K562 (cell line): ENCODE data around the gene FTO. TPM values are rescaled to one million over a fixed set of nuclear protein-coding genes. Genes with fewer than 3 reads are reported as not detected.

ENCODE experiments used
- ATAC-seq: fragments of 200-7000 bp; cut with Tn5 transposase; 3 replicates; pipeline ENCODE4 v1.9.1; 2020; ENCODE audit warnings: moderate library complexity
- BruUV-seq: library from RNA; stranded (reverse); fragments of 400-500 nt; replicated peaks from 2 replicates; lab custom pipeline; 2021; lab: Mats Ljungman, UMichigan
- CTCF ChIA-PET: fragments of 300-600 bp; formaldehyde crosslinking; extraction: SDS; loops from one replicate; lab custom pipeline; 2021; ENCODE audit warnings: low intra/inter-chr PET ratio; lab: Yijun Ruan, JAX
- POLR2A ChIA-PET: fragments of 300-600, 350-650 bp; sonication (Branson Sonifier 250); formaldehyde crosslinking; extraction: SDS; loops from one replicate; lab custom pipeline; 2021; ENCODE audit warnings: antibody characterized with exemption, inconsistent platforms; lab: Yijun Ruan, JAX
- DNase-seq, 4 experiments: peaks; one replicate each; pipeline versions ENCODE4 v3.0.0 to v3.0.0-alpha.2; 2011 to 2018; ENCODE audit warnings: low spot score in 3 of 4, mixed read lengths in 3 of 4; ENCODE audit errors: extremely low read depth in 1 of 4
- FAIRE-seq: peaks from 2 replicates; lab custom pipeline; 2011; peaks lifted over from hg19 to GRCh38; lab: Jason Lieb, UNC
- H2AFZ ChIP-seq: 2 replicates; pipeline ENCODE4 v1.6.0; 2011; ENCODE audit warnings: low read depth, low read length, control low read depth, inconsistent platforms
- H3K27ac ChIP-seq: fragments of 200-600 bp; 3 replicates; pipeline ENCODE4 v1.8.0; 2011; ENCODE audit warnings: low read depth, mild to moderate bottlenecking, control low read depth, inconsistent platforms, low read length, moderate library complexity, mixed read lengths; ENCODE audit errors: extremely low read depth
- H3K27me3 ChIP-seq, 2 experiments: fragments of 300-600 bp in 1 of 2; 2 replicates in 1 of 2; 3 replicates in 1 of 2; pipeline versions ENCODE4 v1.6.0 to v1.8.0; 2011; ENCODE audit warnings: inconsistent platforms in 2 of 2, low read length in 2 of 2, mild to moderate bottlenecking in 1 of 2, mixed read lengths in 1 of 2, moderate library complexity in 1 of 2; ENCODE audit not compliant: control insufficient read depth in 2 of 2, insufficient read depth in 2 of 2
- H3K36me3 ChIP-seq: fragments of 300-600 bp; 3 replicates; pipeline ENCODE4 v1.8.0; 2011; ENCODE audit warnings: mild to moderate bottlenecking, low read length, inconsistent platforms; ENCODE audit not compliant: control insufficient read depth, insufficient read depth
- H3K4me1 ChIP-seq, 2 experiments: fragments of 200-600 bp in 1 of 2; replicated peaks in 1 of 2; 2 replicates in 1 of 2; 3 replicates in 1 of 2; pipeline versions ENCODE4 v1.5.1 to v1.8.0; 2011; ENCODE audit warnings: inconsistent platforms in 2 of 2, low read length in 2 of 2, mild to moderate bottlenecking in 1 of 2, mixed read lengths in 1 of 2, moderate library complexity in 1 of 2; ENCODE audit not compliant: control insufficient read depth in 2 of 2, insufficient read depth in 2 of 2
- H3K4me2 ChIP-seq: 2 replicates; pipeline ENCODE4 v1.6.1; 2011; ENCODE audit warnings: low read length, control low read depth, inconsistent platforms, mixed read lengths; ENCODE audit not compliant: insufficient read depth
- H3K4me3 ChIP-seq: fragments of 200-600 bp; sonication (generic), shearing (Covaris generic); 2 replicates; pipeline ENCODE4 v1.5.1; 2016; ENCODE audit warnings: control low read depth, inconsistent platforms
- H3K79me2 ChIP-seq: fragments of 200-600 bp; 3 replicates; pipeline ENCODE4 v1.8.0; 2011; ENCODE audit warnings: low read length, inconsistent platforms; ENCODE audit not compliant: control insufficient read depth, insufficient read depth
- H3K9ac ChIP-seq, 2 experiments: 2 replicates each; pipeline versions ENCODE4 v1.6.0 to v1.6.1; 2011; ENCODE audit warnings: low read depth in 2 of 2, low read length in 2 of 2, control low read depth in 1 of 2, inconsistent platforms in 1 of 2, mild to moderate bottlenecking in 1 of 2, mixed read lengths in 1 of 2; ENCODE audit not compliant: insufficient read depth in 1 of 2
- H3K9me1 ChIP-seq: one replicate; pipeline ENCODE4 v1.6.0; 2011; ENCODE audit warnings: inconsistent platforms, mild to moderate bottlenecking, low read length, moderate library complexity; ENCODE audit not compliant: control insufficient read depth, insufficient read depth
- H3K9me3 ChIP-seq: replicated peaks from 2 replicates; pipeline ENCODE4 v1.5.1; 2011; ENCODE audit warnings: low read depth, low read length, inconsistent platforms; ENCODE audit not compliant: control insufficient read depth, insufficient read depth
- H4K20me1 ChIP-seq: replicated peaks from 2 replicates; pipeline ENCODE4 v1.6.1; 2011; ENCODE audit warnings: low read length, inconsistent platforms, mixed read lengths; ENCODE audit not compliant: control insufficient read depth, insufficient read depth
- DACH1 ChIP-seq: fragments of 450-650 bp; IDR thresholded peaks from 2 replicates; pipeline ENCODE4 v1.6.1; 2018; ENCODE audit not compliant: partially characterized antibody
- DMBX1 ChIP-seq: fragments of 250-450 bp; sonication (Bioruptor Pico); IDR thresholded peaks from 2 replicates; pipeline ENCODE4 v1.8.0; 2022; ENCODE audit warnings: inconsistent platforms, mild to moderate bottlenecking, moderate library complexity, borderline replicate concordance
- DNMT1 ChIP-seq: fragments of 450-650 bp; IDR thresholded peaks from 2 replicates; pipeline ENCODE4 v1.6.1; 2016; ENCODE audit warnings: antibody characterized with exemption, mild to moderate bottlenecking
- ILK ChIP-seq: fragments of 450-650 bp; IDR thresholded peaks from 2 replicates; pipeline ENCODE4 v1.6.1; 2016; ENCODE audit warnings: missing genetic modification characterization, low read depth, mild to moderate bottlenecking, missing compliant biosample characterization, moderate library complexity, borderline replicate concordance
- KDM1A ChIP-seq, 2 experiments: fragments of 450-650 bp; IDR thresholded peaks; 2 replicates each; pipeline ENCODE4 v1.6.1; 2016; ENCODE audit warnings: mild to moderate bottlenecking in 2 of 2
- KDM2B ChIP-seq: fragments of 250-450 bp; sonication (Bioruptor Pico); IDR thresholded peaks from 2 replicates; pipeline ENCODE4 v1.8.0; 2021; ENCODE audit warnings: mild to moderate bottlenecking, moderate library complexity
- MYC ChIP-seq, 2 experiments: fragments of 250-450 bp in 1 of 2; sonication (Bioruptor Pico) in 1 of 2; IDR thresholded peaks; 2 replicates each; pipeline versions ENCODE4 v1.5.1 to v1.6.1; 2012 to 2021; ENCODE audit warnings: low read depth in 2 of 2, borderline replicate concordance in 1 of 2, improper control_type of control experiment in 1 of 2, low read length in 1 of 2, mild to moderate bottlenecking in 1 of 2, moderate library complexity in 1 of 2
- NEUROD1 ChIP-seq: fragments of 150-350 bp; IDR thresholded peaks from 2 replicates; pipeline ENCODE4 v1.6.1; 2014; ENCODE audit warnings: borderline replicate concordance, low read length, low read depth; ENCODE audit not compliant: partially characterized antibody
- NFRKB ChIP-seq: fragments of 450-650 bp; IDR thresholded peaks from 2 replicates; pipeline ENCODE4 v1.6.1; 2016; ENCODE audit warnings: low read depth
- PHTF2 ChIP-seq: fragments of 250-450 bp; sonication (Bioruptor Pico); IDR thresholded peaks from 2 replicates; pipeline ENCODE4 v1.5.0; 2021; ENCODE audit warnings: mild to moderate bottlenecking
- STAT5B ChIP-seq: fragments of 250-450 bp; sonication (Bioruptor Pico); IDR thresholded peaks from 2 replicates; pipeline ENCODE4 v1.8.0; 2021; ENCODE audit warnings: mild to moderate bottlenecking, inconsistent platforms
- ZC3H11A ChIP-seq: IDR thresholded peaks from 2 replicates; pipeline ENCODE4 v1.6.1; 2012; ENCODE audit warnings: low read depth, low read length, improper control_type of control experiment
- ZNF175 ChIP-seq: fragments of 200-800 bp; sonication (Bioruptor generic); IDR thresholded peaks from 2 replicates; pipeline ENCODE4 v1.6.1; 2016; ENCODE audit warnings: low read depth, mild to moderate bottlenecking, missing genetic modification characterization, missing compliant biosample characterization
- ZNF217 ChIP-seq: sonication (generic); formaldehyde crosslinking; IDR thresholded peaks from 2 replicates; pipeline ENCODE4 v1.8.0; 2022; ENCODE audit warnings: mild to moderate bottlenecking, missing genetic modification reagents
- ZNF444 ChIP-seq: fragments of 250-450 bp; sonication (Bioruptor Pico); IDR thresholded peaks from 2 replicates; pipeline ENCODE4 v1.4.0; 2020; ENCODE audit warnings: mild to moderate bottlenecking, moderate library complexity
- ZNF696 ChIP-seq: fragments of 250-450 bp; sonication (Bioruptor Pico); conservative IDR thresholded peaks from 2 replicates; pipeline ENCODE4 v1.4.0; 2020; ENCODE audit warnings: mild to moderate bottlenecking, moderate library complexity
- WGBS: fragments of 100-300 bp; shearing (Covaris generic); methylation state at CpG from one replicate; pipeline ENCODE4 v1.1.6; 2016; ENCODE audit warnings: low coverage, mixed read lengths; ENCODE audit not compliant: insufficient coverage; ENCODE audit errors: missing lambda C conversion rate; 5-methylcytosine and 5-hydroxymethylcytosine counted together
- in situ Hi-C: fragments of 300-500 bp; cut with MboI; formaldehyde crosslinking; loops from 4 replicates; pipeline ENCODE4 v1.15.0; 2018; ENCODE audit warnings: inconsistent platforms, mixed read lengths
- intact Hi-C: fragments of 100-400 bp; cut with micrococcal nuclease; formaldehyde crosslinking; loops from 2 replicates; pipeline ENCODE4 v1.14.2; 2022
- polyA plus RNA-seq, 8 experiments: library from polyadenylated mRNA; depleted of rRNA in 4 of 8; stranded (reverse) in 5 of 8; unstranded in 3 of 8; fragments of >200 nt; fragmentation: Nextera tagmentation in 2 of 8; fragmentation: Illumina TruSeq in 1 of 8; extraction: Ambion mirVana in 2 of 8; extraction: Trizol in 1 of 8; gene quantifications; 2 replicates each; pipeline versions ENCODE4 v1.2.1 to v1.2.3, GENCODE V29; 2011 to 2014; ENCODE audit warnings: inconsistent platforms in 1 of 8, missing spikeins in 1 of 8
- total RNA-seq, 7 experiments: library from RNA; depleted of rRNA in 6 of 7; stranded (reverse); fragments of >200 nt in 6 of 7; fragmentation: Illumina TruSeq in 2 of 7; extraction: Trizol in 2 of 7; gene quantifications; 2 replicates each; pipeline versions ENCODE4 v1.2.1 to v1.2.3, GENCODE V29; 2011 to 2021; ENCODE audit warnings: low replicate concordance in 1 of 7
- TF ChIP-seq, protein P1 (sequence below), 2 experiments: fragments of 200-800 bp in 1 of 2; sonication (Bioruptor generic) in 1 of 2; sonication (generic) in 1 of 2; formaldehyde crosslinking in 1 of 2; IDR thresholded peaks in 1 of 2; conservative IDR thresholded peaks in 1 of 2; 2 replicates each; pipeline versions ENCODE4 v1.5.0 to v1.6.1; 2016 to 2020; ENCODE audit warnings: missing compliant biosample characterization in 1 of 2, missing genetic modification characterization in 1 of 2, missing genetic modification reagents in 1 of 2
- TF ChIP-seq, protein P2 (sequence below): sonication (generic); formaldehyde crosslinking; IDR thresholded peaks from 2 replicates; pipeline ENCODE4 v1.4.0; 2020; ENCODE audit warnings: mild to moderate bottlenecking, missing genetic modification reagents

Gene FTO
- total and polyA plus RNA-seq, 9 of the 15 experiments (the other 6 are each of a cell fraction or from before 2014, with no cell fraction given) = 11.3 to 27.7 (median 25.5) TPM

GRCh38 chr16:53971616-53972015 lies 267.7 kb downstream of the FTO start:
- Histone ChIP-seq H3K4me1 (no peaks in the 10 kb centered on the region), H3K36me3 (no peaks in the 10 kb centered on the region), H3K4me2 (no peak overlapping the region), H2AFZ (no peak overlapping the region), H3K9ac (no peak overlapping the region), H3K27me3 (no peaks in the 10 kb centered on the region), H3K9me3 (no peaks in the 10 kb centered on the region), H3K4me3 (no peak overlapping the region), H3K79me2 (no peaks in the 10 kb centered on the region), H4K20me1 (no peaks in the 10 kb centered on the region), H3K9me1 (no peaks in the 10 kb centered on the region), H3K27ac (no peak overlapping the region)
- no TSS peak for BruUV-seq
- TF ChIP-seq, protein P1, sequence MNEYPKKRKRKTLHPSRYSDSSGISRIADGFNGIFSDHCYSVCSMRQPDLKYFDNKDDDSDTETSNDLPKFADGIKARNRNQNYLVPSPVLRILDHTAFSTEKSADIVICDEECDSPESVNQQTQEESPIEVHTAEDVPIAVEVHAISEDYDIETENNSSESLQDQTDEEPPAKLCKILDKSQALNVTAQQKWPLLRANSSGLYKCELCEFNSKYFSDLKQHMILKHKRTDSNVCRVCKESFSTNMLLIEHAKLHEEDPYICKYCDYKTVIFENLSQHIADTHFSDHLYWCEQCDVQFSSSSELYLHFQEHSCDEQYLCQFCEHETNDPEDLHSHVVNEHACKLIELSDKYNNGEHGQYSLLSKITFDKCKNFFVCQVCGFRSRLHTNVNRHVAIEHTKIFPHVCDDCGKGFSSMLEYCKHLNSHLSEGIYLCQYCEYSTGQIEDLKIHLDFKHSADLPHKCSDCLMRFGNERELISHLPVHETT (CRISPR knock-in tag; conservative IDR thresholded peaks at IDR 0.05 in 1 of 2, IDR thresholded peaks at IDR 0.05 in 1 of 2) = no peak
- no peak for TF ChIP-seq DNMT1
- no peak for TF ChIP-seq MYC (IDR thresholded peaks at IDR 0.05; ENCODE audit: low read depth, low read length)
- no peak for TF ChIP-seq MYC (CRISPR knock-in tag; IDR thresholded peaks at IDR 0.05; ENCODE audit: borderline replicate concordance, low read depth)
- TF ChIP-seq PHTF2 (CRISPR knock-in tag) = no peak
- TF ChIP-seq ZNF444 (CRISPR knock-in tag) = no peak
- TF ChIP-seq, protein P2, sequence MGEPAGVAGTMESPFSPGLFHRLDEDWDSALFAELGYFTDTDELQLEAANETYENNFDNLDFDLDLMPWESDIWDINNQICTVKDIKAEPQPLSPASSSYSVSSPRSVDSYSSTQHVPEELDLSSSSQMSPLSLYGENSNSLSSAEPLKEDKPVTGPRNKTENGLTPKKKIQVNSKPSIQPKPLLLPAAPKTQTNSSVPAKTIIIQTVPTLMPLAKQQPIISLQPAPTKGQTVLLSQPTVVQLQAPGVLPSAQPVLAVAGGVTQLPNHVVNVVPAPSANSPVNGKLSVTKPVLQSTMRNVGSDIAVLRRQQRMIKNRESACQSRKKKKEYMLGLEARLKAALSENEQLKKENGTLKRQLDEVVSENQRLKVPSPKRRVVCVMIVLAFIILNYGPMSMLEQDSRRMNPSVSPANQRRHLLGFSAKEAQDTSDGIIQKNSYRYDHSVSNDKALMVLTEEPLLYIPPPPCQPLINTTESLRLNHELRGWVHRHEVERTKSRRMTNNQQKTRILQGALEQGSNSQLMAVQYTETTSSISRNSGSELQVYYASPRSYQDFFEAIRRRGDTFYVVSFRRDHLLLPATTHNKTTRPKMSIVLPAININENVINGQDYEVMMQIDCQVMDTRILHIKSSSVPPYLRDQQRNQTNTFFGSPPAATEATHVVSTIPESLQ (CRISPR knock-in tag) = no peak
- no peak for TF ChIP-seq STAT5B (CRISPR knock-in tag)
- TF ChIP-seq KDM1A (IDR thresholded peaks at IDR 0.05) = no peak
- no peak for TF ChIP-seq DACH1
- TF ChIP-seq NFRKB = no peak
- no peak for TF ChIP-seq ZNF696 (CRISPR knock-in tag)
- no peak for TF ChIP-seq ILK (tag)
- TF ChIP-seq DMBX1 = no peak
- TF ChIP-seq ZNF217 (CRISPR knock-in tag) = no peak
- TF ChIP-seq ZC3H11A = no peak
- TF ChIP-seq KDM2B (CRISPR knock-in tag) = no peak
- TF ChIP-seq NEUROD1 = no peak
- TF ChIP-seq ZNF175 (CRISPR knock-in tag) = no peak
- ChIA-PET CTCF (no interaction called here), POLR2A (no interaction called here)
- 27% methylated on average over 5 of the region's 5 CpGs for WGBS
- in situ Hi-C loops = no loop called here
- DNase-seq (no peak), FAIRE-seq (no peak), ATAC-seq (no peak)
- intact Hi-C loops = no loop called here
